Activated T-helper 1 cell treated with anti-CD3 and anti-CD28 coated beads, Interleukin-12 subunit alpha, Interleukin-12 subunit beta, Interleukin-2, Interleukin-4 antibody, amounts not matched to agents 30 ng/mL and 10 ng/mL and 1 ng/mL, durations not matched to agents 14 hours and 24 hours and 36 hours (primary cell): Measurements from ENCODE around the gene SPATA12. TPM values are rescaled to one million over a fixed set of nuclear protein-coding genes. Genes with fewer than 3 reads are reported as not detected.

Experiments used
- DNase-seq: peaks from one replicate; pipeline ENCODE4 v3.0.0; 2021; ENCODE audit warnings: low spot score
- H3K27ac Mint-ChIP-seq: one replicate; pipeline ENCODE4 v1.8.0; 2021; ENCODE audit warnings: mild to moderate bottlenecking, mixed read lengths
- H3K27me3 Mint-ChIP-seq: one replicate; pipeline ENCODE4 v1.8.0; 2022; ENCODE audit warnings: mild to moderate bottlenecking, moderate library complexity, mixed read lengths; ENCODE audit not compliant: insufficient read depth
- H3K36me3 Mint-ChIP-seq: one replicate; pipeline ENCODE4 v1.8.0; 2021; ENCODE audit warnings: low read depth, mixed read lengths
- H3K4me1 Mint-ChIP-seq: one replicate; pipeline ENCODE4 v1.8.0; 2021; ENCODE audit warnings: low read depth, mixed read lengths
- H3K4me3 Mint-ChIP-seq: one replicate; pipeline ENCODE4 v1.8.0; 2021; ENCODE audit warnings: mild to moderate bottlenecking, moderate library complexity, mixed read lengths
- H3K9me3 Mint-ChIP-seq: one replicate; pipeline ENCODE4 v1.8.0; 2021; ENCODE audit warnings: mixed read lengths
- intact Hi-C: fragments of 100-400 bp; cut with micrococcal nuclease; formaldehyde crosslinking; loops from one replicate; pipeline ENCODE4 v1.15.1; 2024
- total RNA-seq: library from RNA; stranded (reverse); gene quantifications from 2 replicates; pipeline ENCODE4 v1.2.3, GENCODE V29; 2022

Gene SPATA12
- total RNA-seq, 1 donor from 2014 or later = not detected

DNA sequence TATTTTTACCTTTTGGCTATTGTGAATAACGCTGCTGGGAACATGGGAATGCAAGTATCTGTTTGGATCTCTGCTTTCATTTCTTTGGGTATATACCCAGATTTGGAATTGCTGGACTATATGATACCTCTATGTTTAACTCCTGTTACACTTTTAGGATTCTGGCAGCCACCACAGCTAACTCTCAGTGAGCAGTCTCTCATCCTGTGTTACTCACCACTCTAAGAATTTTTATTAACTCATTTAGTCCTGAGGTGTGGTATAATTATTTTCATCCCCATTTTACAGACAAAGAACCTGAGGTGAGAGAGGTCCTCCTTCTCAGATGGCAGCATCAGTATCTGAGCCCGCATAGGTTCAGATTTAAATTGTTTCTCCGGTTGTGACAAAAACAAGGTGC, 1.1 kb downstream of the SPATA12 start:
- intact Hi-C loops = no loop called here
- H3K9me3 Mint-ChIP-seq = no peaks in the 10 kb centered on the region
- no peak overlapping the region for H3K27ac Mint-ChIP-seq
- no peak overlapping the region for H3K4me3 Mint-ChIP-seq
- DNase-seq = no peak
- peaks cover 2% of the 10 kb centered on the region for H3K27me3 Mint-ChIP-seq
- no peaks in the 10 kb centered on the region for H3K36me3 Mint-ChIP-seq
- H3K4me1 Mint-ChIP-seq = no peaks in the 10 kb centered on the region

DNA sequence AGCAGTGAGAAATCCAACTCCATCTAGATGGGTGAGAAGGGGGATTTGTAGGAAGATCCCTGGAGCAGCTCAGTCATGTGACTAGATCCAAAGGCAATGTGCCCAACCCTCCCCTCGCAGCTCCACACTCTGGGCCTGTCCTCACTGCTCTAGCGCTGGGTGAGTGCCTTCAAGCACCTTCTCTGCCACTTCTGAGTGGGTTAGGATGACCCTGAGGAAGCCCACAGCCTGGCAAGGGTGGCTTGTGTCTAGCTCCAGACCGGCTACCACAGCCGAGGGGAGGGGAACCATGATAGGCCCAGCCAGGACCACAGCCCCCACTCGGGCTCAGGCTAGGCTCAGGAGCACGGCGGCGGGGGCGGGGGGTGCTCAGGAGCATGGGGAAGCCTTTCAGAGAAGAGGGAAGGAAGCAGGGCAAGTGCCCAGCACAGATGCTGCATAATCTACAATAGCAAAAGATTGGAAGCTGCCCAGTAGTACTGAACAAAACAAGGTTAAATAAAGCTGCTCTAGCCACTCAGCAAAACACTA, 1.7 kb downstream of the SPATA12 start:
- DNase-seq = no peak
- Mint-ChIP-seq H3K4me3 (no peak overlapping the region), H3K27me3 (peaks cover 2% of the 10 kb centered on the region), H3K27ac (no peak overlapping the region), H3K9me3 (no peaks in the 10 kb centered on the region), H3K4me1 (no peaks in the 10 kb centered on the region), H3K36me3 (no peaks in the 10 kb centered on the region)
- intact Hi-C loops = no loop called here

DNA sequence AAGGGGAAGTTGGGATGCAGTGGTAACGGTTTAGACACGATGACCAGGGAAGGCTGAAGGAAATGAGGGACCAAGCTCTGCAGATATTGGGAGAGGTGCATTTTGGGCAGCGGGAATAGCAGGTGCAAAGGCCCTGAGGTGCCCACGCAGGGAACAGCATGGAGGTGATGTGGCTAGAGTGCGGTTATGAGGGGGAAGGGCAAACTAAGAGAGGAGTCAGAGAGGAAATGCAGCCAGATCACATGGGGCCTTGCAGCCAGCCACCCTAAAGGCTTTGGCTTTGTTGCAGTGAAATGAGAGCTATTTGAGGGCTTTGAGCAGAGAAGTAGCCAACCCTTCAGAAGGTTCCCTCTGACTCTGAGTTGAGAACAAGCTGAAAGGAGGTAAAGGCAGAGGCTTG, 2.6 kb downstream of the SPATA12 start:
- no peak overlapping the region for H3K4me3 Mint-ChIP-seq
- H3K9me3 Mint-ChIP-seq = no peaks in the 10 kb centered on the region
- H3K36me3 Mint-ChIP-seq = no peaks in the 10 kb centered on the region
- H3K27me3 Mint-ChIP-seq = peaks cover 2% of the 10 kb centered on the region
- H3K4me1 Mint-ChIP-seq = no peaks in the 10 kb centered on the region
- intact Hi-C loops = no loop called here
- no peak for DNase-seq
- H3K27ac Mint-ChIP-seq = no peak overlapping the region

DNA sequence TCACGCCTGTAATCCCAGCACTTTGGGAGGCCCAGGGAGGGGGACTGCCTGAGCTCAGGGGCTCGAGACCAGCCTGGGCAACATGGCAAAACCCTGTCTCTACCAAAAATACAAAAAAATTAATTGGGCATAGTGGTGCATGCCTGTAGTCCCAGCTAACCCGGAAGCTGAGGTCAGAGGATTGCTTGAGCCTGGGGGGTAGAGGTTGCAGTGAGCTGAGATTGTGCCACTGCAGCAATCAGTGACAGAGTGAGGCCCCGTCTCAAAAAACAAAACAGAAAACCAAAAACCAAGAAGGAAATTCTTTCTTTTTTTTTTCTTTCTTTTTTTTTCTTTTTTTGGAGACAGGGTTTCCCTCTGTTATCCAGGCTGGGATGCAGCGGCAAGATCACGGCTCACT, 3.5 kb downstream of the SPATA12 start:
- no peak overlapping the region for H3K4me3 Mint-ChIP-seq
- no peak for DNase-seq
- H3K4me1 Mint-ChIP-seq = no peaks in the 10 kb centered on the region
- no peaks in the 10 kb centered on the region for H3K9me3 Mint-ChIP-seq
- intact Hi-C loops = no loop called here
- H3K27me3 Mint-ChIP-seq = peaks cover 2% of the 10 kb centered on the region
- no peaks in the 10 kb centered on the region for H3K36me3 Mint-ChIP-seq
- H3K27ac Mint-ChIP-seq = no peak overlapping the region

DNA sequence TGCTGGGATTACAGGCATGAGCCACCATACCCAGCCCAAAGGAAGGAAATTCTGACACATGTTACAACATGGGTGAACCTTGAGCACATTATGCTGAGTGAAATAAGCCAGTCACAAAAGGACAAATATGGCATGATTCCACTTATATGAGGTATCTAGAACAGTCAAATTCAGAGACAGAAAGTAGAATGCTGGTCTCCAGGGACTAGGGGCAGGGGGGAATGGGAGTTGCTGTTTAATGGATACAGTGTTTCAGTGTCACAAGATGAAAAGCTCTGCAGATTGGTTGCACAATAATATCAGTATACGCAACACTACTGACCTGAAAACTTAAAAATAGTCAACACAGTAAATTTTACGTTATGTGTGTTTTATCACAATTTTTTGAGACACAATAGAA, 4.1 kb downstream of the SPATA12 start:
- Mint-ChIP-seq H3K27ac (no peak overlapping the region), H3K27me3 (peaks cover 2% of the 10 kb centered on the region), H3K4me1 (no peaks in the 10 kb centered on the region), H3K9me3 (no peaks in the 10 kb centered on the region), H3K36me3 (no peaks in the 10 kb centered on the region), H3K4me3 (no peak overlapping the region)
- intact Hi-C loops = no loop called here
- no peak for DNase-seq

DNA sequence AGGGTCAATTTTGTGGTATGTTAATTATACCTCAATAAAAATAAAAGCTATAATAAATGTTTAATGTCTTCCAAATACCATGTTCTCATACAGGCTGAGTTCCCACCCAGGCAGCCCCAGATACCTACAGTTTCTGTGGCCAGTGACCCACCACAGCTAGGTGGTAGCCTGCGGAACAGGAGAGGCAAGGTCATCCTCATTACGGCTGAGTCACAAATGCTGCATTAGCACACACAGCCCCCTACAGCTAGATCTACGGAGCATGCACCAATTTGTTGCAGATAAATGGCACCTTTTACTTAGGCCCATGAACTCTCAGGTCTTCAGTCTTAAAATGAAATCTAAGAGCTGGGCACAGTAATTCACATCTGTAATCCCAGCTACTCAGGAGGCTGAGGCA, 5.1 kb downstream of the SPATA12 start:
- Mint-ChIP-seq H3K27me3 (peaks cover 9% of the 10 kb centered on the region), H3K4me3 (no peak overlapping the region), H3K27ac (no peak overlapping the region), H3K4me1 (no peaks in the 10 kb centered on the region), H3K9me3 (no peaks in the 10 kb centered on the region), H3K36me3 (no peaks in the 10 kb centered on the region)
- no peak for DNase-seq
- intact Hi-C loops = no loop called here

DNA sequence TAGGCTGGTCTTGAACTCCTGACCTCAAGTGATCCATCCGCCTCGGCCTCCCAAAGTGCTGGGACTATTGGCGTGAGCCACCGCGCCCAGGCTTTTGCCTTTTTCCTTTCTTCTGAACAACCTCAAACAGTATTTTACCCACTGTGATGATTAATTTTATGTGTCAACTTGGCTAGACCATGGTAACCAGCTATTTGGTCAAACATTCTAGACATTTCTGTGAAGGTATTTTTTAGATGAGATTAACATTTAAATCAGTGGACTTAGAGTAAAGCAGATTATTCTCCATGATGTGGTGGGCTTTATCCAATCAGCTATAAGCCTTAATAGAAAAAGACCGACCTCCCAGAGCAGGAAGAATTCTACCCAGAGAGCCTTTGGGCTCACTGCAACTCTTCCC, 6.0 kb downstream of the SPATA12 start:
- H3K9me3 Mint-ChIP-seq = no peaks in the 10 kb centered on the region
- no peaks in the 10 kb centered on the region for H3K4me1 Mint-ChIP-seq
- H3K27me3 Mint-ChIP-seq = peaks cover 9% of the 10 kb centered on the region
- intact Hi-C loops = no loop called here
- no peak overlapping the region for H3K27ac Mint-ChIP-seq
- H3K4me3 Mint-ChIP-seq = no peak overlapping the region
- DNase-seq = no peak
- H3K36me3 Mint-ChIP-seq = no peaks in the 10 kb centered on the region

DNA sequence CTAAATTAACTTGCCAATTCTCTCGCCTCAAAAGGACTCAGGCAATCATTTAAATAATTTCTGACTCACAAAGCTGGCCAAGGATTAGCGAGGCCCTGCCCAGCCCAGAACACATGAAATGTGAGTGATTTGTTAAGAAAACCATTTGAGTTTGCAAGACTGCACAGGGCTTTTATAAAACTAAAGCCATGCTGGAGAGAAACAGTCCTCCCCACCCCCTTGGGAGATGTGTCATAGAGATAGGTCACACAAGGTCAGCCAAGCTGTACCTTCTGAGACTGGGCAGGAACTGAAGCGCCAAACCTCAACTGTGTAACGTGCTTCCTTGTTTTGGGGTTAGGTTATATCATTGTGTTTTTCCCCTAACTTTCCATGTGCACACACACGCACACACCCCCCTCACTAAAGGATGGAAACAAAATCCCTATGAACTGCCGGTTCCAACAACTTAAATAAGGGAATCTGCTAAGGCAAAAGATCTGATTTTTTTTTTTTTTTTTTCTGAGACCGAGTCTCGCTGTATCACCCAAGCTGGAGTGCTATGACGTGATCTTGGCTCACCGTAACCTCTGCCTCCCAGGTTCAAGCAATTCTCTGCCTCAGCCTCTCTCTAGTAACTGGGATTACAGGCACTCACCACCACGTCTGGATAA, 8.1 kb downstream of the SPATA12 start:
- no peak for DNase-seq
- no peaks in the 10 kb centered on the region for H3K9me3 Mint-ChIP-seq
- H3K27me3 Mint-ChIP-seq = peaks cover 11% of the 10 kb centered on the region
- no peaks in the 10 kb centered on the region for H3K4me1 Mint-ChIP-seq
- no peak overlapping the region for H3K27ac Mint-ChIP-seq
- no peak overlapping the region for H3K4me3 Mint-ChIP-seq
- intact Hi-C loops = no loop called here
- no peaks in the 10 kb centered on the region for H3K36me3 Mint-ChIP-seq

DNA sequence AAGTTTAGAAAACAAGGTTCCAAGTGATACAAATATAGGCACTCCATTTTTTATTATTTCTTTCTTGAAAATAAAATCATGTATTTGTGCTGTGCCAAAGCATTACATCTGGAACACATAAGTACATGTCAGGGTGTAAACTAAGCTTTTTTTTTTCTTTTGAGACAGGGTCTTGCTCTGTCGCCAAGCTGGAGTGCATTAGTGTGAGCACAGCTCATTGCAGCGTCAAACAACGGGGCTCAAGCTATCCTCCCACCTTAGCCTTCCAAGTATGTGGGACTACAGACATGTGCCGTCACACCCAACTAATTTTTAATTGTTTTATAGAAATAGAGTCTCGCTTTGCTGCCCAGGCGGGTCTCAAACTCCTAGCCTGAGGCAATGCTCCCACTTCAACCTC, 9.0 kb downstream of the SPATA12 start:
- intact Hi-C loops = no loop called here
- no peak for DNase-seq
- Mint-ChIP-seq H3K4me1 (no peaks in the 10 kb centered on the region), H3K36me3 (no peaks in the 10 kb centered on the region), H3K4me3 (no peak overlapping the region), H3K27me3 (peaks cover 14% of the 10 kb centered on the region), H3K9me3 (no peaks in the 10 kb centered on the region), H3K27ac (no peak overlapping the region)

DNA sequence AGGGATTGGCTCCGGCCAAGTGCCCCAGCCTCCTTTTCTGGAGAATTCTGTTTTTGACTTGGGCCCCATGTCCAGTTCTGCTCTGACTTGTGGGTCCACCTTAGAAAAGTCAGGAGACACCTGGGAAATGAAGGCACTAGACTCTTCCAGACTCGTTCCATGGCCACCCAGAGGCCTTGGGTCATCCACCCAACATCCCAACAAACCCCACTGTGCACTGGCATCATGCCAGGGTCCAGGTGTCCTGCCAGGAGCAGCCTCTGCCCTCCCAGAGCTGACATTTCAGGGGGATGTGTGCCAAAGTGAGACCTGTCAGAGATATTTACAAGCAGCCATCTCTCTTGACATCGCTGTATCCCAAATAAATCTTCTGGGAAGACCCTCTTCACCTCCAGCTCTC, 13.2 kb downstream of the SPATA12 start:
- Mint-ChIP-seq H3K27me3 (peaks cover 47% of the 10 kb centered on the region), H3K36me3 (no peaks in the 10 kb centered on the region), H3K9me3 (no peaks in the 10 kb centered on the region), H3K4me1 (peaks cover 12% of the 10 kb centered on the region), H3K27ac (no peak overlapping the region), H3K4me3 (no peak overlapping the region)
- intact Hi-C loops = no loop called here
- DNase-seq = no peak

DNA sequence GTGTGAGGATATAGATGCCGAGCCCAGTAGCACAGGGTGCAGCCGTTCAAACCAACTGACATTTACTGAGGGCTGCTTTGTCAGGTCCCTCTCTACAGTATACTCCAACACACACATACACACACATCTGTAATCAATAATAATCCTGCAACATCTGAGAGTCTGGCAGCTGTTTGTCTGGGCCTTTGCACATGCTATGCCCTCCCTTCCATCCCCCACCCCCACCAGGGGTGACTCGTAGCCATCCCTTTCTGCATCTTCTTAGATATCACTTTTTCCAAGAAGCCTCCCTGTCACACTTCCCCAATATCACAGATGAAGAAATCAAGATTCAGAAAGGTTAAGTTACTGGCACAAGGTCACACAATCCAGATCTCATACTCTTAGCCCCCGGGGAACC, 13.7 kb downstream of the SPATA12 start:
- H3K9me3 Mint-ChIP-seq = no peaks in the 10 kb centered on the region
- H3K4me3 Mint-ChIP-seq = no peak overlapping the region
- no peaks in the 10 kb centered on the region for H3K36me3 Mint-ChIP-seq
- intact Hi-C loops = no loop called here
- H3K4me1 Mint-ChIP-seq = peaks cover 12% of the 10 kb centered on the region
- DNase-seq = no peak
- no peak overlapping the region for H3K27ac Mint-ChIP-seq
- peaks cover 47% of the 10 kb centered on the region for H3K27me3 Mint-ChIP-seq

DNA sequence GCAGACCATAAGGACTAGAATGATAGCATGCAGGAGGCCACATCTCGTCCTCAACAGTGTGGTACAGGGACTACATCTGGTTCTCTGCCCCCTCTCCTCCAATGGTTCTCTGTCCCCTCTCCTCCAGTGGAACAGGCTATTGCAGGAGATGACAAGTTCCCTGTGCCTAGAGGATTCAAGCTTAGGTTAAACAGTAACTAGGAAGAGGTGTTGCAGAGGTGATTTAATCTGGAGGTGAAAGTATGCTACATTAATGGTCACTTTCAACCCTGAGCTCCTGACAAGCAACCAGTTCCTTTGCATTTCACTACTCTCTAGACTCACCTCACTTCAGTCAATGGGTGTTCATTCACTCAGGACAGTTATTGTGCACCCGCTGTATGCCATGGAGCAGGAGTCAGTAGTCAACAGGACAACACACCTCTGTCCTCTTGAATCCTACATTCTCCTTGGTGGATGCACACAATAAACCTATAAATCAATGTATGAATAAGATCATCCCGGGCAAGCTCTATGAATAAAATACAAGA, 16.0 kb downstream of the SPATA12 start:
- H3K4me3 Mint-ChIP-seq = no peak overlapping the region
- intact Hi-C loops = no loop called here
- H3K9me3 Mint-ChIP-seq = no peaks in the 10 kb centered on the region
- H3K36me3 Mint-ChIP-seq = no peaks in the 10 kb centered on the region
- no peak overlapping the region for H3K27ac Mint-ChIP-seq
- no peak for DNase-seq
- H3K4me1 Mint-ChIP-seq = peaks cover 12% of the 10 kb centered on the region
- H3K27me3 Mint-ChIP-seq = peaks cover 55% of the 10 kb centered on the region

DNA sequence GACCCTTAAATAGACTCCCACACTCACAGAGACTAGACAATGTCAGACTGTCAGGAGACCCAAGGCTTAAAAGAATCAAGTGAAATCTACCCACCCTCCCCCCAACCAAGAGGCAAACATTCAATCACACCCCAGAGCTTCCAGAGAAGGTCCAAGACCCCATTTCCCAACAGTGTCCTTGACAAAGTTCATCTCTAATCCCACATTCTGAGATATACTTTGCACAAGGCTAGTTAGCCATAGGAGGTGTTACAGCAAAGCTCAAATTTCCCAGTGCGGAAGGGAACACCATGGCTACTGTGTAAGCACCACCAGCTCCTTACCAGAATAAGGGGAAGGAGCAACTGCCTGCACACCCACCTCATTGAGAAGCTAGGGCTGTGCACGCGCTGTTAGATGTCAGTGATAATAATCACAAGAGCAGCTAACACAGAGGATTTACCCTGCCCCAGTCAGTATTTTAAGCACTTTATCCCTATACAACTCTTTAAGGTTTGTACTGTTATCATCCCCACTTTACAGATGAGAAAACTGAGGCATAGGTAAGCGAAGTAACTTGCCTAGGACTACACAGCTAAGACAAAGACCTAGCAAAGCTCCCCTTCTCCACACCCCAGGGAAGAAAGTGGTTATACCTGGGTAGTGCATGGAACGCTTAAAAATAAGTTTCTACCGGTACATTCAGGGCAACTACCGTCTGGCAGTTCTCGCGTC, 17.3 kb downstream of the SPATA12 start:
- Mint-ChIP-seq H3K27ac (no peak overlapping the region), H3K4me1 (peaks cover 12% of the 10 kb centered on the region), H3K4me3 (peak overlapping the region; percentile 67), H3K9me3 (no peaks in the 10 kb centered on the region), H3K36me3 (no peaks in the 10 kb centered on the region), H3K27me3 (peaks cover 58% of the 10 kb centered on the region)
- intact Hi-C loops = no loop called here
- no peak for DNase-seq
